ENCODE measurements around the gene TAPBPL.
"Not testable (repeated sequence)": the region's sequence is repeated elsewhere in the genome, so short reads cannot be mapped to it uniquely, and the experiment has no call there.

TAPBPL gene

GRCh38 chr12:6493497-6494257 lies 41.8 kb downstream of the TAPBPL start, which contains the start of gene NCAPD2:
Gene NCAPD2 (plus strand): TSS chr12:6494102. CDS start chr12:6495099, 997 bp downstream.
- DNase-seq (ENCODE audit: low spot score): peak; percentile 99

GRCh38 chr12:6494258-6494743 lies 42.5 kb downstream of the TAPBPL start:
- DNase-seq (ENCODE audit: low spot score): no peak

- DNase-seq (ENCODE audit: low spot score): no peak
These were observed 43.1 kb downstream of the TAPBPL start for GRCh38 chr12:6494968-6495367.

- DNase-seq (ENCODE audit: low spot score): not testable (repeated sequence)
These were observed 45.4 kb downstream of the TAPBPL start for GRCh38 chr12:6497291-6497690.

- no peak for DNase-seq (ENCODE audit: low spot score)
These were observed 48.6 kb downstream of the TAPBPL start for GRCh38 chr12:6500466-6500865.

- DNase-seq (ENCODE audit: low spot score): no peak
These were observed 55.5 kb downstream of the TAPBPL start for GRCh38 chr12:6507102-6507998.

- no peak for DNase-seq (ENCODE audit: low spot score)
These were observed 56.2 kb downstream of the TAPBPL start for GRCh38 chr12:6508087-6508486.
